Lower leg skin (tissue), 3 donors: ENCODE data around the gene UACA.

Experiments used
- POLR2A ChIP-seq, 2 donors: fragments of 450-650 bp; IDR thresholded peaks; one replicate each; pipeline ENCODE4 v1.6.1; 2016 to 2017; ENCODE audit warnings: antibody characterized with exemption in 2 of 2, mild to moderate bottlenecking in 1 of 2, moderate library complexity in 1 of 2
- TF ChIP-seq, protein P1 (sequence below), 3 donors: fragments of 450-650 bp; IDR thresholded peaks; one replicate each; pipeline ENCODE4 v1.5.1; 2016; ENCODE audit warnings: antibody characterized with exemption in 3 of 3, mild to moderate bottlenecking in 3 of 3, moderate library complexity in 2 of 3

DNA sequence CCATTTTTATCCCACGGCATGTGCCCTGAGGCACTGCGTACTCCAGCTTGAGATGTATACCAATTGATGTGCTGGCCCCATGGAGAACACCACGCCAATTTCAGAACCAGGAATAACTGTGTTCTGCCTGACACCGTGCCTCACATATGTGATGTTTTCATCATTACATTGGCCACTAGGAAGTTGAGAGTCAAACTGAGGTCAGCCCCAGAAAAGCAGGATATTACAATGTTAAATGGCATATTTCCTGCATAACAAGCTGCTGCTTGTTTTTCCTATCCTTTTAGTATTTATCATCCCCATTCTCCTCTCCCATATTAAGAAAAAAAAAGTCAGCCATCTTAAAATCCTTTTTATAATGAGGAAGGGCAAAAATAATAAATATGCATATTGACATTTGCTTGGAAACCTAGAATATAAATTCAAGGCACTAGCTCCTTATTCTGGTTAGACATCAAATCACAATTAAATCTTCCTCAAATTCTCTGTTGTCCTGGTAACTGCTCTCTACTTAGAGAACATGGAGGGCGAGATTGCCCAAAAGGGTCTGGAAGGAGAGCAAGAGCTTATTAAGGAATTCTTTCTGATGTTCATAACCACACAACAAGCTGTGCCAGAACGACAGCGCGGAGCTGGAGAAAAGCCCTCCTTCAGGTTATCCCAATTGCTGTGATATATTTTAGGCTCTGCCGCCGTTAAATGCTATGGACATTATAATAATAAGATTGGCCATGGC lies 112.6 kb downstream of the UACA start:
- TF ChIP-seq, protein P1, sequence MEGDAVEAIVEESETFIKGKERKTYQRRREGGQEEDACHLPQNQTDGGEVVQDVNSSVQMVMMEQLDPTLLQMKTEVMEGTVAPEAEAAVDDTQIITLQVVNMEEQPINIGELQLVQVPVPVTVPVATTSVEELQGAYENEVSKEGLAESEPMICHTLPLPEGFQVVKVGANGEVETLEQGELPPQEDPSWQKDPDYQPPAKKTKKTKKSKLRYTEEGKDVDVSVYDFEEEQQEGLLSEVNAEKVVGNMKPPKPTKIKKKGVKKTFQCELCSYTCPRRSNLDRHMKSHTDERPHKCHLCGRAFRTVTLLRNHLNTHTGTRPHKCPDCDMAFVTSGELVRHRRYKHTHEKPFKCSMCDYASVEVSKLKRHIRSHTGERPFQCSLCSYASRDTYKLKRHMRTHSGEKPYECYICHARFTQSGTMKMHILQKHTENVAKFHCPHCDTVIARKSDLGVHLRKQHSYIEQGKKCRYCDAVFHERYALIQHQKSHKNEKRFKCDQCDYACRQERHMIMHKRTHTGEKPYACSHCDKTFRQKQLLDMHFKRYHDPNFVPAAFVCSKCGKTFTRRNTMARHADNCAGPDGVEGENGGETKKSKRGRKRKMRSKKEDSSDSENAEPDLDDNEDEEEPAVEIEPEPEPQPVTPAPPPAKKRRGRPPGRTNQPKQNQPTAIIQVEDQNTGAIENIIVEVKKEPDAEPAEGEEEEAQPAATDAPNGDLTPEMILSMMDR (IDR thresholded peaks at IDR 0.05), result no peak
- TF ChIP-seq POLR2A (IDR thresholded peaks at IDR 0.05), result no peak
